ENCODE data around the gene NR5A2. TPM values are rescaled to one million over a fixed set of nuclear protein-coding genes. Genes with fewer than 3 reads are reported as not detected.

Gene NR5A2
- total RNA-seq, 1 experiment from 2014 or later = 22.3 TPM

- Mint-ChIP-seq H3K4me1 (no peaks in the 10 kb centered on the region), H3K4me3 (no peak overlapping the region), H3K36me3 (peaks cover 3% of the 10 kb centered on the region; the same call in 1 of the 2 replicates), H3K9me3 (no peaks in the 10 kb centered on the region), H3K27ac (no peak overlapping the region), H3K27me3 (ENCODE audit: low read depth) (no peaks in the 10 kb centered on the region)
- TF ChIP-seq GRHL2 (CRISPR knock-in tag; IDR thresholded peaks at IDR 0.05; ENCODE audit: insufficient replicate concordance, severe bottlenecking) = no peak
- TF ChIP-seq FOXP1 (CRISPR knock-in tag; IDR thresholded peaks at IDR 0.05; ENCODE audit: borderline replicate concordance) = no peak
- no peak for TF ChIP-seq GABPB1 (CRISPR knock-in tag; IDR thresholded peaks at IDR 0.05)
- no peak for TF ChIP-seq FOXJ3 (CRISPR knock-in tag; IDR thresholded peaks at IDR 0.05; ENCODE audit: borderline replicate concordance)
- no peak for ATAC-seq
- CTCF ChIA-PET = no interaction called here
- POLR2A ChIA-PET = no interaction called here
- no peak for DNase-seq (ENCODE audit: low spot score)
These were observed 122.5 kb downstream of the NR5A2 start for GRCh38 chr1:200150006-200150405.

DNA sequence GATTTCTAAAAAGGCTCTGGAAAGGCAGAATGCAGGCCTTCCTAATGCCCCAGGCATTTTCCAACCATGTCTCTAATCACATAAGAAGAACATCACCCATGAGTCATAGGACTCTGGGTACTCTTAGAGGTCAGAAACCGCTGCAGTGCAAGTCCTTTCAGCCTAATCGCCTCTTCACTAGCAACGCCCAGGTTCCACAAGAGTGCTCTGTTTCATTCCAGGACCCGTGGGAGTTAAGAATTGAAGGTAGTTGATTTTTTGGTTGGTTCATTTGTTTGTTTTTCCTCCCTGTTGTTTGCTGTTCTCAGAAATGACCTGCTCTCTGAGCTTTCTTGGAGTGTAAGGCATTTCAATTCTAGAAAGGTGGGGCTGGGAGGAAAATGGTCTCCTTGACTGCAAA, 123.2 kb downstream of the NR5A2 start:
- no peaks in the 10 kb centered on the region for H3K27me3 Mint-ChIP-seq (ENCODE audit: low read depth)
- ATAC-seq = no peak
- H3K4me3 Mint-ChIP-seq = no peak overlapping the region
- POLR2A ChIA-PET = no interaction called here
- H3K4me1 Mint-ChIP-seq = no peaks in the 10 kb centered on the region
- DNase-seq (ENCODE audit: low spot score) = no peak
- TF ChIP-seq CREB1 (CRISPR knock-in tag; IDR thresholded peaks at IDR 0.05) = no peak
- TF ChIP-seq TP53 (CRISPR knock-in tag; IDR thresholded peaks at IDR 0.05) = no peak
- no peak for TF ChIP-seq GABPB1 (CRISPR knock-in tag; IDR thresholded peaks at IDR 0.05)
- TF ChIP-seq PRRX2 (CRISPR knock-in tag; IDR thresholded peaks at IDR 0.05) = no peak
- TF ChIP-seq, protein P1, sequence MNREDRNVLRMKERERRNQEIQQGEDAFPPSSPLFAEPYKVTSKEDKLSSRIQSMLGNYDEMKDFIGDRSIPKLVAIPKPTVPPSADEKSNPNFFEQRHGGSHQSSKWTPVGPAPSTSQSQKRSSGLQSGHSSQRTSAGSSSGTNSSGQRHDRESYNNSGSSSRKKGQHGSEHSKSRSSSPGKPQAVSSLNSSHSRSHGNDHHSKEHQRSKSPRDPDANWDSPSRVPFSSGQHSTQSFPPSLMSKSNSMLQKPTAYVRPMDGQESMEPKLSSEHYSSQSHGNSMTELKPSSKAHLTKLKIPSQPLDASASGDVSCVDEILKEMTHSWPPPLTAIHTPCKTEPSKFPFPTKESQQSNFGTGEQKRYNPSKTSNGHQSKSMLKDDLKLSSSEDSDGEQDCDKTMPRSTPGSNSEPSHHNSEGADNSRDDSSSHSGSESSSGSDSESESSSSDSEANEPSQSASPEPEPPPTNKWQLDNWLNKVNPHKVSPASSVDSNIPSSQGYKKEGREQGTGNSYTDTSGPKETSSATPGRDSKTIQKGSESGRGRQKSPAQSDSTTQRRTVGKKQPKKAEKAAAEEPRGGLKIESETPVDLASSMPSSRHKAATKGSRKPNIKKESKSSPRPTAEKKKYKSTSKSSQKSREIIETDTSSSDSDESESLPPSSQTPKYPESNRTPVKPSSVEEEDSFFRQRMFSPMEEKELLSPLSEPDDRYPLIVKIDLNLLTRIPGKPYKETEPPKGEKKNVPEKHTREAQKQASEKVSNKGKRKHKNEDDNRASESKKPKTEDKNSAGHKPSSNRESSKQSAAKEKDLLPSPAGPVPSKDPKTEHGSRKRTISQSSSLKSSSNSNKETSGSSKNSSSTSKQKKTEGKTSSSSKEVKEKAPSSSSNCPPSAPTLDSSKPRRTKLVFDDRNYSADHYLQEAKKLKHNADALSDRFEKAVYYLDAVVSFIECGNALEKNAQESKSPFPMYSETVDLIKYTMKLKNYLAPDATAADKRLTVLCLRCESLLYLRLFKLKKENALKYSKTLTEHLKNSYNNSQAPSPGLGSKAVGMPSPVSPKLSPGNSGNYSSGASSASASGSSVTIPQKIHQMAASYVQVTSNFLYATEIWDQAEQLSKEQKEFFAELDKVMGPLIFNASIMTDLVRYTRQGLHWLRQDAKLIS (CRISPR knock-in tag; IDR thresholded peaks at IDR 0.05; ENCODE audit: borderline replicate concordance) = no peak
- TF ChIP-seq ZBTB21 (CRISPR knock-in tag; IDR thresholded peaks at IDR 0.05; ENCODE audit: borderline replicate concordance) = no peak
- TF ChIP-seq JAZF1 (CRISPR knock-in tag; IDR thresholded peaks at IDR 0.05) = no peak
- TF ChIP-seq ZNF671 (CRISPR knock-in tag; IDR thresholded peaks at IDR 0.05) = no peak
- no peak for TF ChIP-seq RORB (CRISPR knock-in tag; IDR thresholded peaks at IDR 0.05)
- TF ChIP-seq, protein P2, sequence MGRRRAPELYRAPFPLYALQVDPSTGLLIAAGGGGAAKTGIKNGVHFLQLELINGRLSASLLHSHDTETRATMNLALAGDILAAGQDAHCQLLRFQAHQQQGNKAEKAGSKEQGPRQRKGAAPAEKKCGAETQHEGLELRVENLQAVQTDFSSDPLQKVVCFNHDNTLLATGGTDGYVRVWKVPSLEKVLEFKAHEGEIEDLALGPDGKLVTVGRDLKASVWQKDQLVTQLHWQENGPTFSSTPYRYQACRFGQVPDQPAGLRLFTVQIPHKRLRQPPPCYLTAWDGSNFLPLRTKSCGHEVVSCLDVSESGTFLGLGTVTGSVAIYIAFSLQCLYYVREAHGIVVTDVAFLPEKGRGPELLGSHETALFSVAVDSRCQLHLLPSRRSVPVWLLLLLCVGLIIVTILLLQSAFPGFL (CRISPR knock-in tag; IDR thresholded peaks at IDR 0.05; ENCODE audit: borderline replicate concordance) = no peak
- no peak for TF ChIP-seq NFYB (CRISPR knock-in tag; conservative IDR thresholded peaks at IDR 0.05; ENCODE audit: low read depth)
- no peak for TF ChIP-seq RELA (CRISPR knock-in tag; IDR thresholded peaks at IDR 0.05; ENCODE audit: borderline replicate concordance)
- TF ChIP-seq KAT7 (CRISPR knock-in tag; IDR thresholded peaks at IDR 0.05; ENCODE audit: borderline replicate concordance) = no peak
- TF ChIP-seq ZNF416 (CRISPR knock-in tag; IDR thresholded peaks at IDR 0.05) = no peak
- TF ChIP-seq E2F5 (CRISPR knock-in tag; IDR thresholded peaks at IDR 0.05) = no peak
- no peaks in the 10 kb centered on the region for H3K9me3 Mint-ChIP-seq
- CTCF ChIA-PET = no interaction called here
- H3K27ac Mint-ChIP-seq = no peak overlapping the region
- H3K36me3 Mint-ChIP-seq = peaks cover 3% of the 10 kb centered on the region; the same call in 1 of the 2 replicates

- Mint-ChIP-seq H3K27ac (no peak overlapping the region), H3K9me3 (no peaks in the 10 kb centered on the region), H3K4me3 (no peak overlapping the region), H3K4me1 (no peaks in the 10 kb centered on the region), H3K27me3 (ENCODE audit: low read depth) (no peaks in the 10 kb centered on the region), H3K36me3 (peaks cover 3% of the 10 kb centered on the region; the same call in 1 of the 2 replicates)
- ChIA-PET CTCF (no interaction called here), POLR2A (no interaction called here)
- no peak for ATAC-seq
- DNase-seq (ENCODE audit: low spot score) = no peak
- TF ChIP-seq ZNF281 (CRISPR knock-in tag; IDR thresholded peaks at IDR 0.05) (no peak), ZNF416 (CRISPR knock-in tag; IDR thresholded peaks at IDR 0.05) (no peak), MYBL2 (CRISPR knock-in tag; IDR thresholded peaks at IDR 0.05) (no peak), TP53 (CRISPR knock-in tag; IDR thresholded peaks at IDR 0.05) (no peak), TEAD1 (CRISPR knock-in tag; IDR thresholded peaks at IDR 0.05) (no peak), RORB (CRISPR knock-in tag; IDR thresholded peaks at IDR 0.05) (no peak), FOXJ3 (CRISPR knock-in tag; IDR thresholded peaks at IDR 0.05; ENCODE audit: borderline replicate concordance) (no peak), ESRRA (CRISPR knock-in tag; IDR thresholded peaks at IDR 0.05; ENCODE audit: borderline replicate concordance) (no peak), MLX (CRISPR knock-in tag; IDR thresholded peaks at IDR 0.05) (no peak)
These were observed 124.8 kb downstream of the NR5A2 start for GRCh38 chr1:200152336-200152735.
